A673 (cell line): ENCODE results near the gene ZFPM1.

ENCODE experiments used
- EZH2 ChIP-seq: fragments of 200-600 bp; sonication (generic); IDR thresholded peaks from 2 replicates; pipeline ENCODE4 v1.6.1; 2017; ENCODE audit warnings: borderline replicate concordance, low read depth, mild to moderate bottlenecking, mixed read lengths, antibody characterized with exemption, low read length; ENCODE audit not compliant: poor library complexity, severe bottlenecking
- TF ChIP-seq, protein P1 (sequence below): fragments of 300-800, 200-600 bp; sonication (generic); conservative IDR thresholded peaks from 2 replicates; pipeline ENCODE4 v1.5.1; 2017; ENCODE audit warnings: low read depth, mild to moderate bottlenecking, antibody characterized with exemption, low read length, moderate library complexity, mixed read lengths

DNA sequence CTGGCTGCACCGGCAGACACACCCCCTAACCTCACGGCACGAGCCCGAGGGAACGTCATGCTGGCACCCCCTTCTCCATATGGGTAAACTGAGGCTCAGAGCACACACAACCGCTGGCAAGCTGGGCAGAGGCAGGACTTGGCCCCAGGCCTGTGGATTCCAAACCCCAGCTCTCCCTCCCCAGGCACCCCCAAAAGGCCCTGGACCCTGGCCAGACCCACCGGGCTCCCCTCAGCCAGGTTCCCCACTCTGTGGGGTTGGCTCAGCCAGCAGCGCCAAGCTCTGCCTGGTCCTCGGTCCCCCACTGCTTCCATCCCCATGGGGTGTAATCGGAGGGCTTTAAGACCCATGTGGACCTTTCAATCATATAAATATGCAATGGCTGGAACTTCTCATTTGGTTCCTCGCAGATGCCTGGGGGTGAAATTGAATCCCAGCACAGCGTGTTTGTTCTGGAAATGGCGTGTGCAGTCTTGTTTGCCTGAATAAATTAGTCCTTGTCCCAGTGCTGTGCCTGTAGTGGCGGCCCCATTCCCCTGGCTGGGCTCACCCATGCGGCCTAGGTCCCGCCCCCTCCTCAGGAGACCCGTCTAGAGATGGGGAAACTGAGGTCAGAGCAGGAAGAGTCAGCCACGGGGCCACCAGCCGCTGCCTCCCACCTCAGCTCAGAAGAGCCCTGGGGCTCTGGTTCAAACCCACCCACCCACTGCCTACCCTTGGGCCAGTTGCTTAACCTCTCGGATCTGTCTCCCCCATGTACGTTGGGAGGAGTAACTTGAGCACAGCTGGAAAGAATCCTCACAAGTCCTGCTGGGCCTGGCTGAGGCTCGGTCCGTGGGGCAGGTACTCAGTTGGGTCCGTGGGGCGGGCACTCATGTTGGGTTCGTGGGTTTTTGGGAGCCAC lies 57.3 kb downstream of the ZFPM1 start:
- TF ChIP-seq EZH2: no peak
- TF ChIP-seq, protein P1, sequence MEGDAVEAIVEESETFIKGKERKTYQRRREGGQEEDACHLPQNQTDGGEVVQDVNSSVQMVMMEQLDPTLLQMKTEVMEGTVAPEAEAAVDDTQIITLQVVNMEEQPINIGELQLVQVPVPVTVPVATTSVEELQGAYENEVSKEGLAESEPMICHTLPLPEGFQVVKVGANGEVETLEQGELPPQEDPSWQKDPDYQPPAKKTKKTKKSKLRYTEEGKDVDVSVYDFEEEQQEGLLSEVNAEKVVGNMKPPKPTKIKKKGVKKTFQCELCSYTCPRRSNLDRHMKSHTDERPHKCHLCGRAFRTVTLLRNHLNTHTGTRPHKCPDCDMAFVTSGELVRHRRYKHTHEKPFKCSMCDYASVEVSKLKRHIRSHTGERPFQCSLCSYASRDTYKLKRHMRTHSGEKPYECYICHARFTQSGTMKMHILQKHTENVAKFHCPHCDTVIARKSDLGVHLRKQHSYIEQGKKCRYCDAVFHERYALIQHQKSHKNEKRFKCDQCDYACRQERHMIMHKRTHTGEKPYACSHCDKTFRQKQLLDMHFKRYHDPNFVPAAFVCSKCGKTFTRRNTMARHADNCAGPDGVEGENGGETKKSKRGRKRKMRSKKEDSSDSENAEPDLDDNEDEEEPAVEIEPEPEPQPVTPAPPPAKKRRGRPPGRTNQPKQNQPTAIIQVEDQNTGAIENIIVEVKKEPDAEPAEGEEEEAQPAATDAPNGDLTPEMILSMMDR: no peak
